ENCODE results near the gene ACBD6. TPM values are rescaled to one million over a fixed set of nuclear protein-coding genes. Genes with fewer than 3 reads are reported as not detected.
"Not testable (repeated sequence)": the region's sequence is repeated elsewhere in the genome, so short reads cannot be mapped to it uniquely, and the experiment has no call there.

ACBD6 gene
- polyA plus RNA-seq, 1 experiment: 49.0 TPM

DNA sequence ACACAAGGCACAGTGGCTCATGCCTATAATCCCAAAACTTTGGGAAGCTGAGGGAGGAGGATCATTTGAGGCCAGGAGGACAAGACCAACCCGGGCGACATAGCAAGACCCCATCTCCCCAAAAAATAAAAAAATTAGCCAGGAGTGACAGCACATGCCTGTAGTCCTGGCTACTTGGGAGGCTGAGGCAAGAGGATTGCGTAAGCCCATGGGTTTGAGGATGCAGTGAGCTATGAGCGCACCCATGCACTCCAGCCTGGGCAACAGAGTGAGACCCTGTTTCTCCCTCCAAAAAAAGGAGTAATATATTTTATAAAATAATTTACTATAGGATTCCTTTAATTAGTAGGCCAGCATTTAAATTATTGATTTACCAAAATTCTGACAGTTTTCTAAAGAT lies 89.8 kb downstream of the ACBD6 start:
- H3K27me3 ChIP-seq (ENCODE audit: control insufficient read depth, insufficient read depth, low read length): no peaks in the 10 kb centered on the region
- peaks cover 1% of the 10 kb centered on the region; the same call in 1 of the 2 replicates for H3K36me3 ChIP-seq (ENCODE audit: control insufficient read depth, insufficient read depth, low read length)
- ChIA-PET POLR2A (no interaction called here), CTCF (interaction anchor here (0.6 to 1.5 kb wide), 4 partner anchors 36 to 224 kb away, joined by 3 to 8 read pairs (median 4); no protein-coding TSS in a partner anchor)
- no peak for DNase-seq (ENCODE audit: low read depth)
- TF ChIP-seq, protein P1, sequence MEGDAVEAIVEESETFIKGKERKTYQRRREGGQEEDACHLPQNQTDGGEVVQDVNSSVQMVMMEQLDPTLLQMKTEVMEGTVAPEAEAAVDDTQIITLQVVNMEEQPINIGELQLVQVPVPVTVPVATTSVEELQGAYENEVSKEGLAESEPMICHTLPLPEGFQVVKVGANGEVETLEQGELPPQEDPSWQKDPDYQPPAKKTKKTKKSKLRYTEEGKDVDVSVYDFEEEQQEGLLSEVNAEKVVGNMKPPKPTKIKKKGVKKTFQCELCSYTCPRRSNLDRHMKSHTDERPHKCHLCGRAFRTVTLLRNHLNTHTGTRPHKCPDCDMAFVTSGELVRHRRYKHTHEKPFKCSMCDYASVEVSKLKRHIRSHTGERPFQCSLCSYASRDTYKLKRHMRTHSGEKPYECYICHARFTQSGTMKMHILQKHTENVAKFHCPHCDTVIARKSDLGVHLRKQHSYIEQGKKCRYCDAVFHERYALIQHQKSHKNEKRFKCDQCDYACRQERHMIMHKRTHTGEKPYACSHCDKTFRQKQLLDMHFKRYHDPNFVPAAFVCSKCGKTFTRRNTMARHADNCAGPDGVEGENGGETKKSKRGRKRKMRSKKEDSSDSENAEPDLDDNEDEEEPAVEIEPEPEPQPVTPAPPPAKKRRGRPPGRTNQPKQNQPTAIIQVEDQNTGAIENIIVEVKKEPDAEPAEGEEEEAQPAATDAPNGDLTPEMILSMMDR (IDR thresholded peaks at IDR 0.05; ENCODE audit: insufficient read depth, low read depth, low read length): no peak
- H3K4me3 ChIP-seq (ENCODE audit: low read depth, low read length): no peak overlapping the region

- H3K36me3 ChIP-seq (ENCODE audit: control insufficient read depth, insufficient read depth, low read length); H3K27me3 ChIP-seq (ENCODE audit: control insufficient read depth, insufficient read depth, low read length); CTCF ChIA-PET; POLR2A ChIA-PET; H3K4me3 ChIP-seq (ENCODE audit: low read depth, low read length); DNase-seq (ENCODE audit: low read depth): not testable (repeated sequence)
Measured at GRCh38 chr1:180408128-180408527, 94.2 kb downstream of the ACBD6 start.

GRCh38 chr1:180407051-180407450 lies 95.3 kb downstream of the ACBD6 start:
- no peak overlapping the region for H3K4me3 ChIP-seq (ENCODE audit: low read depth, low read length)
- TF ChIP-seq, protein P1 (IDR thresholded peaks at IDR 0.05; ENCODE audit: insufficient read depth, low read depth, low read length): no peak
- DNase-seq (ENCODE audit: low read depth): no peak
- no peaks in the 10 kb centered on the region for H3K27me3 ChIP-seq (ENCODE audit: control insufficient read depth, insufficient read depth, low read length)
- H3K36me3 ChIP-seq (ENCODE audit: control insufficient read depth, insufficient read depth, low read length): no peaks in the 10 kb centered on the region; the same call in 1 of the 2 replicates
- ChIA-PET POLR2A (no interaction called here), CTCF (interaction anchor here (0.8 kb wide), 1 partner anchor 9 kb away, joined by 4 read pairs; no protein-coding TSS in a partner anchor)

DNA sequence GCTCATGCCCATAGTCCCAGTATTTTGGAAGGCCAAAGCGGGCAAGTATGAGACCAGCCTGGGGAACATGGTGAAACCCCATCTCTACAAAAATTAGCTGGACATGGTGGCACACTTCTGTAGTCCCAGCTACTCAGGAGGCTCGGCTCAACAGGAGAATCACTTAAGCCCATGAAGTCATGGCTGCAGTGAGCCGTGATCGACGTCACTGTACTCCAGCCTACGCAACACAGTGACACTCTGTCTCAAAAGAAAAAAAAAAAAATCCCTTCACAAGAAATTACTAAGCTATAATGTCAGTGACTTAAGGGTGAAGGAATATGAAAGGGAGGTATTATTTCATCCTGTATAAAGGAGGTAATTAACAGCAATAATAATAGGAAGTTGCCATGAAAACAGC lies 99.8 kb downstream of the ACBD6 start:
- Histone ChIP-seq H3K36me3 (ENCODE audit: control insufficient read depth, insufficient read depth, low read length) (no peaks in the 10 kb centered on the region; the same call in 1 of the 2 replicates), H3K27me3 (ENCODE audit: control insufficient read depth, insufficient read depth, low read length) (no peaks in the 10 kb centered on the region), H3K4me3 (ENCODE audit: low read depth, low read length) (no peak overlapping the region)
- TF ChIP-seq, protein P1 (IDR thresholded peaks at IDR 0.05; ENCODE audit: insufficient read depth, low read depth, low read length): no peak
- ChIA-PET POLR2A (no interaction called here), CTCF (no interaction called here)
- no peak for DNase-seq (ENCODE audit: low read depth)

DNA sequence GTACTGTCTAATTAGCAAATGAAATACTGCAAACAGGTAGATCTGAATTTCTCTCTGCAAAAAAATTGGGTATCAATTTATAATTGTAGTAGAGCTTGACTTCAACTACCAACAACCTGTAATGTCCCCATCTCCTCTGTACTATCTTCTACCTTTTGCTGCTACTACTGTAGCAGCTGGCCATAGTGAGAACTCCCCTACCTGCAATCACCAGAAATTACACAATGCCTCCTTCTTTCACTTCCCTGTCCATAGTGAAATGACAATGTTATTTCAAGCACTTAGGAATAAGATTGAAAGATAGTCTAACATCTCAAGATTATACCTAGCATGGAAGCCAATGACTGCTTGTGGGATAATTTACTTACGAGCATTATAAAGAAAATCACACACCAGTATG lies 100.4 kb downstream of the ACBD6 start:
- TF ChIP-seq, protein P1 (IDR thresholded peaks at IDR 0.05; ENCODE audit: insufficient read depth, low read depth, low read length): no peak
- no peak overlapping the region for H3K4me3 ChIP-seq (ENCODE audit: low read depth, low read length)
- DNase-seq (ENCODE audit: low read depth): no peak
- POLR2A ChIA-PET: no interaction called here
- no peaks in the 10 kb centered on the region for H3K27me3 ChIP-seq (ENCODE audit: control insufficient read depth, insufficient read depth, low read length)
- H3K36me3 ChIP-seq (ENCODE audit: control insufficient read depth, insufficient read depth, low read length): no peaks in the 10 kb centered on the region; the same call in 1 of the 2 replicates
- CTCF ChIA-PET: no interaction called here

DNA sequence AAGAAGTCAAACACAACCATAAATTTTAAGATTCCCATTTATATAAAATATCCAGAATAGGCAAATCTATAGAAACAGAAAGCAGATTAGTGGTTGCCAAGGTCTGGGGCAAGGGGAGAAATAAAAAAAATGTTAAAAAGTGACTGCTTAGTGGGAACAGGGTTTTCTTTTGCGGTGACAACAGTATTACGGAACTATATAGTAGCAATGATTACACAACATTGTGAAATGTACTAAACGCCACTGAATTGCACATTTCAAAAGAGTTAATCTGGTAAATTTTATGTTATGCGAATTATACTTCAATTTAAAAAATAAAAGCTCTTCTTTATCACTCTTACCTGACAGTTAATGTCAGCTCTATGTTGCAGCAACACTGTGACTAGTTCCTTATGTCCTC lies 105.2 kb downstream of the ACBD6 start:
- no peaks in the 10 kb centered on the region for H3K27me3 ChIP-seq (ENCODE audit: control insufficient read depth, insufficient read depth, low read length)
- ChIA-PET CTCF (no interaction called here), POLR2A (no interaction called here)
- no peak overlapping the region for H3K4me3 ChIP-seq (ENCODE audit: low read depth, low read length)
- TF ChIP-seq, protein P1 (IDR thresholded peaks at IDR 0.05; ENCODE audit: insufficient read depth, low read depth, low read length): no peak
- no peak for DNase-seq (ENCODE audit: low read depth)
- no peaks in the 10 kb centered on the region; the same call in 1 of the 2 replicates for H3K36me3 ChIP-seq (ENCODE audit: control insufficient read depth, insufficient read depth, low read length)

Data from BJ (cell line).